Middle frontal gyrus (tissue), 1 donor: Measurements from ENCODE around the gene PRSS58.

ENCODE experiments used
- DNase-seq: peaks from one replicate; pipeline ENCODE4 v3.0.0-alpha.2; 2015; ENCODE audit warnings: low spot score; ENCODE audit errors: extremely low spot score

The PRSS58 gene

GRCh38 chr7:142228537-142229104 lies 29.2 kb downstream of the PRSS58 start:
- no peak for DNase-seq
